OCI-LY3 (cell line): Measurements from ENCODE around the gene GNG12.

ENCODE experiments used
- H2AFZ ChIP-seq: fragments of 200-600, 300-600 bp; shearing (Covaris generic); 2 replicates; pipeline ENCODE4 v1.6.0; 2014; ENCODE audit warnings: antibody characterized with exemption, low read depth, low read length
- H3K27ac ChIP-seq: fragments of 200-600, 300-600 bp; sonication (generic); 2 replicates; pipeline ENCODE4 v1.5.1; 2014; ENCODE audit warnings: mild to moderate bottlenecking, low read length, moderate library complexity, mixed read lengths
- H3K27me3 ChIP-seq: fragments of 200-600, 300-600 bp; sonication (generic); 2 replicates; pipeline ENCODE4 v1.6.1; 2014; ENCODE audit warnings: low read depth, low read length, mixed read lengths
- H3K36me3 ChIP-seq: fragments of 200-600, 300-600 bp; sonication (generic); replicated peaks from 2 replicates; pipeline ENCODE3; 2014; ENCODE audit warnings: low read depth, low read length, mixed read lengths
- H3K4me1 ChIP-seq: fragments of 300-600, 200-600 bp; sonication (generic); 2 replicates; pipeline ENCODE4 v1.6.1; 2014; ENCODE audit warnings: low read length, mixed read lengths
- H3K4me2 ChIP-seq: fragments of 200-600, 300-600 bp; sonication (generic); 2 replicates; pipeline ENCODE4 v1.6.1; 2014; ENCODE audit warnings: low read length, mixed read lengths
- H3K4me3 ChIP-seq: fragments of 300-600, 200-600 bp; sonication (generic); 2 replicates; pipeline ENCODE4 v1.5.1; 2014; ENCODE audit warnings: antibody characterized with exemption, mild to moderate bottlenecking, low read length, moderate library complexity
- H3K79me2 ChIP-seq: fragments of 300-600, 200-600 bp; shearing (Covaris generic); 2 replicates; pipeline ENCODE4 v1.6.1; 2014; ENCODE audit warnings: mild to moderate bottlenecking, low read length, mixed read lengths
- H3K9ac ChIP-seq: fragments of 300-600, 200-600 bp; shearing (Covaris generic); 2 replicates; pipeline ENCODE4 v1.6.0; 2014; ENCODE audit warnings: mild to moderate bottlenecking, low read length, moderate library complexity
- H3K9me3 ChIP-seq: fragments of 200-600, 300-600 bp; shearing (Covaris generic); 2 replicates; pipeline ENCODE4 v1.6.1; 2014; ENCODE audit warnings: low read length, mixed read lengths; ENCODE audit not compliant: insufficient read depth
- H4K20me1 ChIP-seq: fragments of 200-600, 300-600 bp; sonication (generic); 2 replicates; pipeline ENCODE4 v1.6.1; 2016; ENCODE audit warnings: low read length, mixed read lengths; ENCODE audit not compliant: insufficient read depth
- EZH2phosphoT487 ChIP-seq: fragments of 200-600 bp; shearing (Covaris generic); IDR thresholded peaks from 2 replicates; pipeline ENCODE4 v1.6.1; 2018; ENCODE audit warnings: antibody characterized with exemption, mixed run types, low read depth
- TF ChIP-seq, protein P1 (sequence below): fragments of 200-600, 300-600 bp; sonication (generic); IDR thresholded peaks from 2 replicates; pipeline ENCODE4 v1.5.1; 2014; ENCODE audit warnings: antibody characterized with exemption, low read length, low read depth

Gene GNG12

DNA sequence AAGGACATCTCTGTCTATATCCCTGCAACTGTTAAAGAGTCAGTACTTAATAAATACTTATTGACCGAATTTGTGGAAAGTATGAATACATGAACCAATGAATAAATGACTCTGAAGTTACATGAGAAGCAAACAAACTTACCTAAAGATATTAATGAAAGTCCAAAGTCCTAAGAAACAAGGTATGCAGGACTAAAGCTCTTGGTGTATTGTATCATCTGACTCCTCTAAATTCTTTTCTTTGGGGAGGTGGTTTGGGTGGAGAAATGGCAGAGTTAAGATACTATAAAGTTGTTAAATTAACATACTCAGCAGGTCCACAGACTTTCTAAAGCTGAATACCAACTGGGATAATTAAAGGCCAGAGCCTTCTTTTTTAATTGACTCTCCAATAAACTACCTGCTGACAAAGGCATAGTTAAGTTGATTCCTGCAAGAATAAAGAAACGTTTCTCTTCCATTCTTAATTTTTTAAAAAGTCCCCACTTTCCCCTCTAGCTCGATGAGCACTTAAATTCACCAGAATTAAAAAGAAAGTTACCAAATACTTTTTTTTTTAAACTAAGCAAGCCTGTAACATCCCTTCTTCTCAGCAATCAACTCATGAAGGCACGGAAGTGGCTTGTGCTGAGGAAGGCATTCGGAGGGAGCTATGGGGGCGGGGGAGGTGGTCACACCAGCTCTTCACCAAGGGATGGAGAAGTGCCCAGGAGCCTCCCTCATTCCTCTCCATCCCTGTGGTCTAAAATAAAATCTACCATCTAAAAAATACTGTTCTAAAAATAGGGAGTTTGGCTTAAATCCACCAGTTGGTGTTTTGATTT, 87.2 kb downstream of the GNG12 start:
- no peaks in the 10 kb centered on the region for H3K79me2 ChIP-seq

DNA sequence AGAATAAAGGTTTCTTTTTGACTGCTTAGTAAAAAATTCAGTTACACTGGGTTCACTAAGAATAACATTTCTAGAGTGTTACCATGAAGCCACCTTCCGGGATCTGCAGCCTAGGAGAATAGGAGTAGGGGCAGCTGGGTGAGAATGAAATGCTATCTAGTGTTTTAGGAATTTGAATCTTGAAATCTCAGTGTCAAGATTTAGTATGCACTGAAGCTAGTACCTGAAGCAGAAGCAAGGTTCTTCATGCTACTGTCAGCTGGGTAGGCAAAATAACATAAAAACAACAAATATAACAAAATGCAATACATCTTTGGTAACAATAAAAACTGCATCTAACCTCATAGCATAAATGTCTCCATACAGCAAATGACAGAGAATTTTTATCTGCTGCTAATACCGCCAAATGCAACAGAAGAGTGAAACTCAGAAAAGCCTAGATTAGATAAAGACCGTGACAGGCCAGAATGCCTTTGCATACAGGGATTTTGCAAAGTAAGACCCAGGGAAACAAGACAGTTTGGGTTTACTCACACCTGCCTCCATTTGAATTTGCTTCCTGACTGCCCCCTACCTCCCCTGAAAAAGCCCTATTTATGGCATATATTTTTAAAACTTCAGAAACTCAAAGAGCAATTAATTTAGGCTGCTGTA, 90.1 kb downstream of the GNG12 start:
- TF ChIP-seq EZH2phosphoT487 = no peak
- TF ChIP-seq, protein P1, sequence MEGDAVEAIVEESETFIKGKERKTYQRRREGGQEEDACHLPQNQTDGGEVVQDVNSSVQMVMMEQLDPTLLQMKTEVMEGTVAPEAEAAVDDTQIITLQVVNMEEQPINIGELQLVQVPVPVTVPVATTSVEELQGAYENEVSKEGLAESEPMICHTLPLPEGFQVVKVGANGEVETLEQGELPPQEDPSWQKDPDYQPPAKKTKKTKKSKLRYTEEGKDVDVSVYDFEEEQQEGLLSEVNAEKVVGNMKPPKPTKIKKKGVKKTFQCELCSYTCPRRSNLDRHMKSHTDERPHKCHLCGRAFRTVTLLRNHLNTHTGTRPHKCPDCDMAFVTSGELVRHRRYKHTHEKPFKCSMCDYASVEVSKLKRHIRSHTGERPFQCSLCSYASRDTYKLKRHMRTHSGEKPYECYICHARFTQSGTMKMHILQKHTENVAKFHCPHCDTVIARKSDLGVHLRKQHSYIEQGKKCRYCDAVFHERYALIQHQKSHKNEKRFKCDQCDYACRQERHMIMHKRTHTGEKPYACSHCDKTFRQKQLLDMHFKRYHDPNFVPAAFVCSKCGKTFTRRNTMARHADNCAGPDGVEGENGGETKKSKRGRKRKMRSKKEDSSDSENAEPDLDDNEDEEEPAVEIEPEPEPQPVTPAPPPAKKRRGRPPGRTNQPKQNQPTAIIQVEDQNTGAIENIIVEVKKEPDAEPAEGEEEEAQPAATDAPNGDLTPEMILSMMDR = no peak
- no peak overlapping the region for H3K9ac ChIP-seq
- H2AFZ ChIP-seq = no peak overlapping the region
- H3K4me1 ChIP-seq = peaks cover 6% of the 10 kb centered on the region
- H3K27me3 ChIP-seq = peaks cover 6% of the 10 kb centered on the region; the same call in 1 of the 2 replicates
- no peaks in the 10 kb centered on the region for H3K9me3 ChIP-seq
- H3K27ac ChIP-seq = no peak overlapping the region
- no peaks in the 10 kb centered on the region for H3K36me3 ChIP-seq
- H3K4me3 ChIP-seq = no peak overlapping the region
- no peaks in the 10 kb centered on the region for H4K20me1 ChIP-seq
- no peak overlapping the region for H3K4me2 ChIP-seq
- H3K79me2 ChIP-seq = no peaks in the 10 kb centered on the region

More for the DNA sequence above, 87.2 kb downstream of the GNG12 start:
- no peak overlapping the region for H3K27ac ChIP-seq
- no peak overlapping the region for H3K4me3 ChIP-seq
- H3K27me3 ChIP-seq = peaks cover 7% of the 10 kb centered on the region; the same call in 1 of the 2 replicates
- peaks cover 23% of the 10 kb centered on the region for H3K4me1 ChIP-seq
- no peaks in the 10 kb centered on the region for H3K36me3 ChIP-seq
- H3K9ac ChIP-seq = no peak overlapping the region
- H4K20me1 ChIP-seq = no peaks in the 10 kb centered on the region
- TF ChIP-seq, protein P1 = no peak
- no peak for TF ChIP-seq EZH2phosphoT487
- no peak overlapping the region for H3K4me2 ChIP-seq
- no peak overlapping the region for H2AFZ ChIP-seq
- H3K9me3 ChIP-seq = no peaks in the 10 kb centered on the region

DNA sequence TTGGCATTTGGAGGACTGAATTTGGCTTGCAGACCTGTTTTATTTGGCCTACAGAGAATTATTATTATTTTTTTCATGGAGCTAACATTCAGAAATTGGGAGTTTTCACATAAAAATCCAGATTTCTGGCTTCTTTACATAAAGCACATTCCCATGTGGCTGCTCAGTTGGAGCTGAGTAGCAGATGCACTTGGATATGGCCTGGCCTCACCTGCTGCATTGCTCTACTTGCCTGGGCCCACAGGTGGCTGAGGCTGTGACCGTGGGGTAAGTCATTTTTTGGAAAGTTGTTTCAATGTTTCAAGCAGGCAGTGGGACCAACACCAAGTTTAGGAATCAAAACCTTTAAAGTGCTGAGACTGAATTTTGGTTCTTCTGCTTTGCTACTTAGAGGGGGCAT, 91.5 kb downstream of the GNG12 start:
- Histone ChIP-seq H4K20me1 (no peaks in the 10 kb centered on the region), H3K9ac (no peak overlapping the region), H3K36me3 (no peaks in the 10 kb centered on the region), H3K27ac (no peak overlapping the region), H3K4me1 (peaks cover 4% of the 10 kb centered on the region; the same call in 1 of the 2 replicates), H3K4me3 (no peak overlapping the region), H3K4me2 (no peak overlapping the region), H3K27me3 (no peaks in the 10 kb centered on the region), H2AFZ (no peak overlapping the region), H3K9me3 (no peaks in the 10 kb centered on the region), H3K79me2 (no peaks in the 10 kb centered on the region)
- TF ChIP-seq EZH2phosphoT487 = no peak
- TF ChIP-seq, protein P1 = no peak

DNA sequence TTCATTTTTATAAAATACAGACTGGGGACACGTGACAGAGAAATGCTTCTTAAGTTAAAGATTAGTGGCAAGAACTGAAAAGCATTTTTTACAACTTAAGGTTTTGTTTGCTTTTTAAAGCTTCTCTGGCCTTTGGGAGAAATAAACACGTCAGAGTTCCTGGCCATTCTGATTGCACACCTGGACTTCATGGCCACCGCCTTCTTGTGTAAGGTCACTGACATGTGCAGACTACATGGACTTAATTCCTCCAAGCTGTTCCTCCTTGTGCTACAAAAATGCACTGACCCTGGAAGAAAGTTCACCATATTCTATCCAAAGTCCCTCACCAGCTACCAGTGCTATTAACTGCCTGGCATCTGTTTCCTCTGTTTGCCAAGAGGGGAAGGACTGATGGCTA, 92.1 kb downstream of the GNG12 start:
- Histone ChIP-seq H3K36me3 (no peaks in the 10 kb centered on the region), H3K27ac (no peak overlapping the region), H3K4me3 (no peak overlapping the region), H3K9me3 (peaks cover 2% of the 10 kb centered on the region; the same call in 1 of the 2 replicates), H3K79me2 (no peaks in the 10 kb centered on the region), H3K9ac (no peak overlapping the region), H4K20me1 (no peaks in the 10 kb centered on the region), H3K4me1 (peaks cover 10% of the 10 kb centered on the region), H2AFZ (no peak overlapping the region), H3K27me3 (no peaks in the 10 kb centered on the region), H3K4me2 (no peak overlapping the region)
- TF ChIP-seq EZH2phosphoT487 = no peak
- TF ChIP-seq, protein P1 = no peak
